IMR-90 (cell line): ENCODE measurements around the gene CNTFR. TPM values are rescaled to one million over a fixed set of nuclear protein-coding genes. Genes with fewer than 3 reads are reported as not detected.

ENCODE experiments used
- ATAC-seq: fragments of 200-7000 bp; cut with Tn5 transposase; 2 replicates; pipeline ENCODE4 v1.9.1; 2020; ENCODE audit warnings: low read depth, mild to moderate bottlenecking, moderate library complexity
- BruUV-seq: library from RNA; stranded (reverse); fragments of 400-500 nt; replicated peaks from 2 replicates; lab custom pipeline; 2021; lab: Mats Ljungman, UMichigan
- CTCF ChIA-PET: fragments of 300-600 bp; formaldehyde crosslinking; extraction: SDS; loops from one replicate; lab custom pipeline; 2021; ENCODE audit warnings: antibody characterized with exemption; lab: Yijun Ruan, JAX
- POLR2A ChIA-PET: fragments of 300-600 bp; sonication (Branson Sonifier 250); formaldehyde crosslinking; loops from one replicate; lab custom pipeline; 2022; ENCODE audit warnings: antibody characterized with exemption; ENCODE audit not compliant: unreplicated experiment; lab: Charles Lee
- DNase-seq: peaks from one replicate; pipeline ENCODE4 v3.0.0; 2013
- H2AFZ ChIP-seq: replicated peaks from 2 replicates; pipeline ENCODE3; 2013; ENCODE audit warnings: low read length, mild to moderate bottlenecking; ENCODE audit not compliant: poor library complexity
- H2AK5ac ChIP-seq: 2 replicates; pipeline ENCODE4 v1.6.1; 2013; ENCODE audit warnings: low read depth, low read length, inconsistent platforms
- H2AK9ac ChIP-seq: replicated peaks from 2 replicates; pipeline ENCODE3; 2013; ENCODE audit warnings: mild to moderate bottlenecking, low read depth, low read length, moderate library complexity; ENCODE audit not compliant: poor library complexity
- H2BK120ac ChIP-seq: 2 replicates; pipeline ENCODE4 v1.6.1; 2013; ENCODE audit warnings: low read depth, low read length, inconsistent platforms
- H2BK15ac ChIP-seq: 3 replicates; pipeline ENCODE4 v1.6.1; 2013; ENCODE audit warnings: low read depth, low read length, inconsistent platforms
- H2BK20ac ChIP-seq: 2 replicates; pipeline ENCODE4 v1.6.1; 2013; ENCODE audit warnings: low read depth, mild to moderate bottlenecking, inconsistent platforms, low read length, moderate library complexity
- H2BK5ac ChIP-seq: 2 replicates; pipeline ENCODE4 v1.6.1; 2013; ENCODE audit warnings: mild to moderate bottlenecking, low read depth, low read length, inconsistent platforms; ENCODE audit not compliant: poor library complexity, severe bottlenecking
- H3K14ac ChIP-seq: replicated peaks from 2 replicates; pipeline ENCODE4 v1.6.1; 2013; ENCODE audit warnings: low read depth, low read length, inconsistent platforms
- H3K18ac ChIP-seq: 2 replicates; pipeline ENCODE4 v1.6.1; 2013; ENCODE audit warnings: low read depth, low read length, control low read depth
- H3K23ac ChIP-seq: 2 replicates; pipeline ENCODE4 v1.6.1; 2013; ENCODE audit warnings: low read depth, low read length, inconsistent platforms
- H3K27ac ChIP-seq: 2 replicates; pipeline ENCODE4 v1.5.1; 2013; ENCODE audit warnings: mild to moderate bottlenecking, control low read depth, low read length; ENCODE audit not compliant: insufficient read depth
- H3K27me3 ChIP-seq: 2 replicates; pipeline ENCODE4 v1.6.1; 2013; ENCODE audit warnings: low read length; ENCODE audit not compliant: control insufficient read depth, insufficient read depth
- H3K36me3 ChIP-seq: 2 replicates; pipeline ENCODE4 v1.6.1; 2013; ENCODE audit warnings: low read length, mixed read lengths; ENCODE audit not compliant: control insufficient read depth, insufficient read depth
- H3K4ac ChIP-seq: 2 replicates; pipeline ENCODE4 v1.6.1; 2013; ENCODE audit warnings: low read depth, low read length, inconsistent platforms
- H3K4me1 ChIP-seq: 2 replicates; pipeline ENCODE4 v1.6.1; 2013; ENCODE audit warnings: low read length, mixed read lengths; ENCODE audit not compliant: control insufficient read depth, insufficient read depth
- H3K4me2 ChIP-seq: 2 replicates; pipeline ENCODE4 v1.6.1; 2013; ENCODE audit warnings: low read depth, mild to moderate bottlenecking, control low read depth, low read length, moderate library complexity
- H3K4me3 ChIP-seq: 2 replicates; pipeline ENCODE4 v1.5.1; 2013; ENCODE audit warnings: low read depth, mild to moderate bottlenecking, control low read depth, low read length, moderate library complexity; ENCODE audit not compliant: insufficient read depth
- H3K56ac ChIP-seq: 2 replicates; pipeline ENCODE4 v1.6.1; 2013; ENCODE audit warnings: low read length, inconsistent platforms; ENCODE audit not compliant: insufficient read depth; ENCODE audit errors: extremely low read depth
- H3K79me1 ChIP-seq, 2 experiments: 2 replicates each; pipeline ENCODE4 v1.6.1; 2013; ENCODE audit warnings: low read length in 2 of 2, inconsistent platforms in 1 of 2, low read depth in 1 of 2
- H3K9ac ChIP-seq: 2 replicates; pipeline ENCODE4 v1.6.1; 2013; ENCODE audit warnings: low read depth, low read length, control low read depth
- H3K9me1 ChIP-seq: 2 replicates; pipeline ENCODE4 v1.6.1; 2013; ENCODE audit warnings: low read length, inconsistent platforms; ENCODE audit not compliant: insufficient read depth
- H3K9me3 ChIP-seq: 2 replicates; pipeline ENCODE4 v1.6.1; 2013; ENCODE audit warnings: low read length; ENCODE audit not compliant: control insufficient read depth, insufficient read depth
- H4K20me1 ChIP-seq: 2 replicates; pipeline ENCODE4 v1.6.1; 2013; ENCODE audit warnings: low read length, inconsistent platforms; ENCODE audit not compliant: insufficient read depth
- H4K5ac ChIP-seq: 2 replicates; pipeline ENCODE4 v1.6.1; 2013; ENCODE audit warnings: mild to moderate bottlenecking, low read depth, low read length, control low read depth
- H4K8ac ChIP-seq, 2 experiments: 2 replicates each; pipeline ENCODE4 v1.6.1; 2013; ENCODE audit warnings: low read depth in 2 of 2, low read length in 2 of 2, control low read depth in 1 of 2, inconsistent platforms in 1 of 2
- H4K91ac ChIP-seq: 2 replicates; pipeline ENCODE4 v1.6.1; 2013; ENCODE audit warnings: low read depth, low read length, inconsistent platforms; ENCODE audit not compliant: insufficient read depth
- CHD1 ChIP-seq: IDR thresholded peaks from 2 replicates; pipeline ENCODE4 v1.6.1; 2012; ENCODE audit warnings: low read depth, low read length, improper control_type of control experiment
- CTCF ChIP-seq: conservative IDR thresholded peaks from 2 replicates; pipeline ENCODE4 v1.5.1; 2012; ENCODE audit warnings: mild to moderate bottlenecking, low read depth, low read length, improper control_type of control experiment
- MXI1 ChIP-seq: IDR thresholded peaks from 2 replicates; pipeline ENCODE4 v1.6.1; 2012; ENCODE audit warnings: low read depth, mild to moderate bottlenecking, low read length, moderate library complexity, borderline replicate concordance
- SMC3 ChIP-seq: fragments of 150-350 bp; IDR thresholded peaks from 2 replicates; pipeline ENCODE4 v1.6.1; 2016; ENCODE audit warnings: low read depth, mild to moderate bottlenecking, antibody characterized with exemption, low read length, moderate library complexity
- WGBS, 2 experiments: methylation state at CpG; one replicate each; pipeline versions ENCODE4 v1.1.5 to v1.1.7; 2013; ENCODE audit warnings: missing lambda C conversion rate in 2 of 2; ENCODE audit not compliant: insufficient read length in 1 of 2; ENCODE audit errors: extremely low coverage in 2 of 2; 5-methylcytosine and 5-hydroxymethylcytosine counted together
- dilution Hi-C: fragments of 300-500 bp; cut with HindIII; formaldehyde crosslinking; loops from one replicate; pipeline ENCODE4 v1.14.3; 2018; ENCODE audit warnings: low sequenced_read_pairs; ENCODE audit not compliant: unreplicated experiment
- in situ Hi-C: fragments of 300-500 bp; cut with MboI; formaldehyde crosslinking; loops from 3 replicates; pipeline ENCODE4 v1.14.3; 2019; ENCODE audit warnings: low sequenced_read_pairs, inconsistent platforms, mixed read lengths
- intact Hi-C: fragments of 100-400 bp; cut with micrococcal nuclease; formaldehyde crosslinking; loops from 2 replicates; pipeline ENCODE4 v1.10.0; 2022
- polyA plus RNA-seq, 3 experiments: library from polyadenylated mRNA; depleted of rRNA; stranded (reverse); fragments of >200 nt; gene quantifications; 2 replicates each; pipeline ENCODE4 v1.2.3, GENCODE V29; 2012; ENCODE audit warnings: low replicate concordance in 1 of 3
- total RNA-seq: library from RNA; depleted of rRNA; stranded (reverse); fragments of >200 nt; gene quantifications from 2 replicates; pipeline ENCODE4 v1.2.3, GENCODE V29; 2012

The CNTFR gene
- total and polyA plus RNA-seq, 2 of the 4 experiments (the other 2 are of a cell fraction), result not detected

DNA sequence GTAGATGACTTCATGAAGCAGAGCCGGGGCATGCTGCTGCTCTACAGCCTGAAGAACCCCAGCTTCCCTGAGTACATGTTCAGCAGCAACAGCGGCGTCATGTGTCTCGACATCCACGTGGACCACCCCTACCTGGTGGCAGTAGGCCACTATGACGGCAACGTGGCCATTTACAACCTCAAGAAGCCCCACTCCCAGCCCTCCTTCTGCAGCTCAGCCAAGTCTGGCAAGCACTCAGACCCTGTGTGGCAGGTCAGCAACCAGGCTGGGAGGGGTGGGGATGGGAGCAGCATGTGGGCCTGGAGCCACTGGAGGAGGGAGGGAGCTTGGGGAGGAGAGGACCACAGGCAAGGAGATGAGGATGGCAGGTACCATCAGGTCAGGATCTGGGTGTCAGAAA, 82.9 kb downstream of the CNTFR start:
- no peaks in the 10 kb centered on the region; the same call in 1 of the 2 replicates for H3K4me1 ChIP-seq
- in situ Hi-C loops, result no loop called here
- no peaks in the 10 kb centered on the region for H3K9me1 ChIP-seq
- no peak overlapping the region for H3K4me2 ChIP-seq
- peaks cover 59% of the 10 kb centered on the region for H3K27me3 ChIP-seq
- H3K9me3 ChIP-seq, result no peaks in the 10 kb centered on the region
- H3K23ac ChIP-seq, result no peak overlapping the region
- no peak overlapping the region for H2BK20ac ChIP-seq
- no peak overlapping the region for H2BK15ac ChIP-seq
- no peak overlapping the region for H3K18ac ChIP-seq
- H3K56ac ChIP-seq, result no peak overlapping the region
- BruUV-seq, result no TSS peak
- H2BK5ac ChIP-seq, result no peak overlapping the region
- no peak overlapping the region for H4K91ac ChIP-seq
- no peak overlapping the region for H3K14ac ChIP-seq
- WGBS, 2 experiments, result 0% methylated on average over 1 of the region's 7 CpGs; no CpG with 5 or more reads in 1 of the 2 experiments
- intact Hi-C loops, result no loop called here
- no peak overlapping the region for H2AK9ac ChIP-seq
- H4K5ac ChIP-seq, result no peak overlapping the region
- no peak for ATAC-seq
- H4K8ac ChIP-seq, result no peak overlapping the region
- ChIA-PET POLR2A (no interaction called here), CTCF (no interaction called here)
- H3K9ac ChIP-seq, result no peak overlapping the region
- no peak overlapping the region for H2AK5ac ChIP-seq
- H3K36me3 ChIP-seq, result no peaks in the 10 kb centered on the region
- H2BK120ac ChIP-seq, result no peak overlapping the region
- TF ChIP-seq CTCF (no peak), MXI1 (no peak), CHD1 (no peak), SMC3 (no peak)
- no peaks in the 10 kb centered on the region for H3K79me1 ChIP-seq
- no peaks in the 10 kb centered on the region; the same call in 1 of the 2 replicates for H4K20me1 ChIP-seq
- DNase-seq, result no peak
- no peak overlapping the region for H3K4me3 ChIP-seq
- H2AFZ ChIP-seq, result no peak overlapping the region
- dilution Hi-C loops, result no loop called here
- H3K4ac ChIP-seq, result no peak overlapping the region
- H3K27ac ChIP-seq, result no peak overlapping the region
